Liver (tissue), 9 donors: Measurements from ENCODE around the gene ACOT7. TPM values are rescaled to one million over a fixed set of nuclear protein-coding genes. Genes with fewer than 3 reads are reported as not detected.

ENCODE experiments used
- DNase-seq: peaks from one replicate; pipeline ENCODE4 v3.0.0-alpha.2; 2017; ENCODE audit warnings: low spot score
- H3K27ac ChIP-seq, 2 donors: one replicate each; pipeline ENCODE4 v1.7.0; 2013; ENCODE audit warnings: inconsistent platforms in 2 of 2, low read length in 2 of 2, control low read depth in 1 of 2, low read depth in 1 of 2, mild to moderate bottlenecking in 1 of 2
- H3K27me3 ChIP-seq, 4 donors: one replicate each; pipeline versions ENCODE4 v1.6.1 to v1.7.0; 2013; ENCODE audit warnings: low read length in 3 of 4, inconsistent platforms in 1 of 4, mild to moderate bottlenecking in 1 of 4, moderate library complexity in 1 of 4; ENCODE audit not compliant: control insufficient read depth in 4 of 4, insufficient read depth in 4 of 4
- H3K36me3 ChIP-seq, 4 donors: one replicate each; pipeline versions ENCODE4 v1.6.1 to v1.7.0; 2013; ENCODE audit warnings: low read length in 3 of 4, mild to moderate bottlenecking in 3 of 4, low read depth in 1 of 4, moderate library complexity in 1 of 4; ENCODE audit not compliant: control insufficient read depth in 4 of 4, insufficient read depth in 3 of 4
- H3K4me1 ChIP-seq, 4 donors: one replicate each; pipeline versions ENCODE4 v1.6.1 to v1.7.0; 2013; ENCODE audit warnings: low read length in 3 of 4, mild to moderate bottlenecking in 3 of 4, moderate library complexity in 1 of 4; ENCODE audit not compliant: control insufficient read depth in 4 of 4, insufficient read depth in 4 of 4
- H3K4me3 ChIP-seq, 3 donors: one replicate each; pipeline versions ENCODE4 v1.6.1 to v1.7.0; 2013; ENCODE audit warnings: low read length in 3 of 3, control low read depth in 1 of 3, low read depth in 1 of 3, mild to moderate bottlenecking in 1 of 3
- H3K9ac ChIP-seq, 2 donors: one replicate each; pipeline ENCODE4 v1.7.0; 2013; ENCODE audit warnings: low read length in 2 of 2, mild to moderate bottlenecking in 2 of 2, moderate library complexity in 2 of 2, control low read depth in 1 of 2, low read depth in 1 of 2
- H3K9me3 ChIP-seq, 4 donors: one replicate each; pipeline versions ENCODE4 v1.6.1 to v1.7.0; 2013; ENCODE audit warnings: low read length in 3 of 4; ENCODE audit not compliant: control insufficient read depth in 4 of 4
- EGR1 ChIP-seq, 2 donors: IDR thresholded peaks; 2 replicates each; pipeline ENCODE4 v1.6.1; 2016 to 2018; ENCODE audit warnings: antibody characterized with exemption in 2 of 2, low read depth in 2 of 2
- FOXA1 ChIP-seq: IDR thresholded peaks from 2 replicates; pipeline ENCODE4 v1.6.1; 2016; ENCODE audit warnings: antibody characterized with exemption
- FOXA2 ChIP-seq: IDR thresholded peaks from 2 replicates; pipeline ENCODE4 v1.6.1; 2016; ENCODE audit warnings: antibody characterized with exemption
- HNF4A ChIP-seq, 2 donors: conservative IDR thresholded peaks; 2 replicates each; pipeline ENCODE4 v1.6.1; 2016; ENCODE audit warnings: antibody characterized with exemption in 2 of 2, mild to moderate bottlenecking in 2 of 2
- HNF4G ChIP-seq: IDR thresholded peaks from 2 replicates; pipeline ENCODE4 v1.6.1; 2016; ENCODE audit warnings: antibody characterized with exemption
- NR2F2 ChIP-seq: IDR thresholded peaks from 2 replicates; pipeline ENCODE4 v1.6.1; 2016; ENCODE audit warnings: antibody characterized with exemption
- RAD21 ChIP-seq, 2 donors: IDR thresholded peaks; 2 replicates each; pipeline ENCODE4 v1.6.1; 2016; ENCODE audit warnings: antibody characterized with exemption in 2 of 2, mild to moderate bottlenecking in 2 of 2
- RXRA ChIP-seq, 2 donors: IDR thresholded peaks; 2 replicates each; pipeline ENCODE4 v1.6.1; 2017 to 2018; ENCODE audit warnings: antibody characterized with exemption in 2 of 2, mild to moderate bottlenecking in 1 of 2
- SP1 ChIP-seq: IDR thresholded peaks from 2 replicates; pipeline ENCODE4 v1.6.1; 2018; ENCODE audit warnings: antibody characterized with exemption, mild to moderate bottlenecking
- TAF1 ChIP-seq: conservative IDR thresholded peaks from 2 replicates; pipeline ENCODE4 v1.6.1; 2016; ENCODE audit warnings: antibody characterized with exemption, mild to moderate bottlenecking
- YY1 ChIP-seq: IDR thresholded peaks from 2 replicates; pipeline ENCODE4 v1.6.1; 2016; ENCODE audit warnings: antibody characterized with exemption, mild to moderate bottlenecking
- WGBS: extraction: QIAGEN DNeasy Blood & Tissue Kit; methylation state at CpG from one replicate; pipeline ENCODE4 v1.1.7; 2013; 5-methylcytosine and 5-hydroxymethylcytosine counted together
- polyA plus RNA-seq, 2 donors: library from polyadenylated mRNA; stranded (reverse) in 1 of 2; unstranded in 1 of 2; fragments of 200-250 nt in 1 of 2; fragments of >200 nt in 1 of 2; fragmentation: Nextera tagmentation in 1 of 2; extraction: Ambion mirVana in 1 of 2; gene quantifications; one replicate each; pipeline versions ENCODE4 v1.2.1 to v1.2.3, GENCODE V29; 2013 to 2015
- total RNA-seq, 2 donors: library from RNA; depleted of rRNA; stranded (reverse); fragments of >200 nt; gene quantifications; one replicate each; pipeline ENCODE4 v1.2.3, GENCODE V29; 2014
- TF ChIP-seq, protein P1 (sequence below): IDR thresholded peaks from 2 replicates; pipeline ENCODE4 v1.6.1; 2016; ENCODE audit warnings: antibody characterized with exemption, mild to moderate bottlenecking
- TF ChIP-seq, protein P2 (sequence below): fragments of 150-350 bp; IDR thresholded peaks from 2 replicates; pipeline ENCODE4 v1.5.1; 2017; ENCODE audit warnings: improper control_type of control experiment, low read depth, low read length; ENCODE audit not compliant: missing input control
- TF ChIP-seq, protein P3 (sequence below): IDR thresholded peaks from 2 replicates; pipeline ENCODE4 v1.6.1; 2016; ENCODE audit warnings: antibody characterized with exemption
- TF ChIP-seq, protein P4 (sequence below): IDR thresholded peaks from 2 replicates; pipeline ENCODE4 v1.6.1; 2016; ENCODE audit warnings: antibody characterized with exemption
- TF ChIP-seq, protein P5 (sequence below): IDR thresholded peaks from 2 replicates; pipeline ENCODE4 v1.6.1; 2016; ENCODE audit warnings: antibody characterized with exemption
- donor health status: healthy.
- donor health status: healthy.
- donor health status: healthy.
- donor health status: healthy.
- donor health status: healthy.

Gene ACOT7
- total and polyA plus RNA-seq, 4 donors, result 8.7 to 14.4 (median 10.4) TPM

DNA sequence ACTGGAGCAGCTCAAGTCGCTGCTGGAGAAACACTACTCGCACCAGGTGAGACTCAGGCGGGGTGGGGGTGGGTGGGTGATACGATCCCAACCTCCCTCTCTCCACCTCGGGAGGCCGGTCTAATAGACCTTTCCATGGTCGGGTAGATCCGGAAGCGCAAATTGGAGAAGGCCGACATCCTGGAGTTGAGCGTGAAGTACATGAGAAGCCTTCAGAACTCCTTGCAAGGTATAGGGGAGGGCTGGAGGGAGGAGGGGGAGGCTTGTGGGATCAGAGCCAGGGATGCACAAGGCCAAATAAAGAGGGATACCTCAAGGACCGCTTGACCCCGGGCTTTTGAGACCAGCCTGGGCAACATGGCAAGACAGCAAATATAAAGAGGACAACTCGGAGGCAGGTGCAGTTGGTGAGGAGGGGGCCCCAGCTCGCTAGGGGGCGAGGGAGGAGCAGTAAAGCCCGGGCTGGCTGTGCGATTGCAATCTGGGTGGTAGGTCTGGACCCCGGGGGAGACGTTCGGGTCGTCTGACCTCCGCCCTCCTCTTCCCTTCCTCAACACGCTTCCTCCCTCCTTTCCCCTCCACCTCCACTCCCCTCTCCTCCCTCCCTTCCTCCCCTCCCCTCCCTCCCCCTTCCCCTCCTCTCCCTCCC lies 149.0 kb downstream of the ACOT7 start:
- Histone ChIP-seq H3K27me3 (peaks cover 6 to 14% (median 9%) of the 10 kb centered on the region in 4 donors), H3K36me3 (no peaks in the 10 kb centered on the region), H3K9me3 (no peaks in the 10 kb centered on the region), H3K27ac (no peak overlapping the region), H3K9ac (no peak overlapping the region), H3K4me3 (no peak overlapping the region), H3K4me1 (peaks cover 0 to 26% (median 10%) of the 10 kb centered on the region in 4 donors)
- no peak for DNase-seq
- 6% methylated on average over 24 of the region's 24 CpGs for WGBS
- TF ChIP-seq, protein P1, sequence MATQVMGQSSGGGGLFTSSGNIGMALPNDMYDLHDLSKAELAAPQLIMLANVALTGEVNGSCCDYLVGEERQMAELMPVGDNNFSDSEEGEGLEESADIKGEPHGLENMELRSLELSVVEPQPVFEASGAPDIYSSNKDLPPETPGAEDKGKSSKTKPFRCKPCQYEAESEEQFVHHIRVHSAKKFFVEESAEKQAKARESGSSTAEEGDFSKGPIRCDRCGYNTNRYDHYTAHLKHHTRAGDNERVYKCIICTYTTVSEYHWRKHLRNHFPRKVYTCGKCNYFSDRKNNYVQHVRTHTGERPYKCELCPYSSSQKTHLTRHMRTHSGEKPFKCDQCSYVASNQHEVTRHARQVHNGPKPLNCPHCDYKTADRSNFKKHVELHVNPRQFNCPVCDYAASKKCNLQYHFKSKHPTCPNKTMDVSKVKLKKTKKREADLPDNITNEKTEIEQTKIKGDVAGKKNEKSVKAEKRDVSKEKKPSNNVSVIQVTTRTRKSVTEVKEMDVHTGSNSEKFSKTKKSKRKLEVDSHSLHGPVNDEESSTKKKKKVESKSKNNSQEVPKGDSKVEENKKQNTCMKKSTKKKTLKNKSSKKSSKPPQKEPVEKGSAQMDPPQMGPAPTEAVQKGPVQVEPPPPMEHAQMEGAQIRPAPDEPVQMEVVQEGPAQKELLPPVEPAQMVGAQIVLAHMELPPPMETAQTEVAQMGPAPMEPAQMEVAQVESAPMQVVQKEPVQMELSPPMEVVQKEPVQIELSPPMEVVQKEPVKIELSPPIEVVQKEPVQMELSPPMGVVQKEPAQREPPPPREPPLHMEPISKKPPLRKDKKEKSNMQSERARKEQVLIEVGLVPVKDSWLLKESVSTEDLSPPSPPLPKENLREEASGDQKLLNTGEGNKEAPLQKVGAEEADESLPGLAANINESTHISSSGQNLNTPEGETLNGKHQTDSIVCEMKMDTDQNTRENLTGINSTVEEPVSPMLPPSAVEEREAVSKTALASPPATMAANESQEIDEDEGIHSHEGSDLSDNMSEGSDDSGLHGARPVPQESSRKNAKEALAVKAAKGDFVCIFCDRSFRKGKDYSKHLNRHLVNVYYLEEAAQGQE, result no peak
- TF ChIP-seq YY1, result no peak
- TF ChIP-seq SP1, result no peak
- no peak for TF ChIP-seq RXRA (IDR thresholded peaks at IDR 0.05)
- TF ChIP-seq HNF4G, result no peak
- no peak for TF ChIP-seq FOXA2
- no peak for TF ChIP-seq EGR1 (IDR thresholded peaks at IDR 0.05; ENCODE audit: low read depth in 2 of 2)
- TF ChIP-seq, protein P2, sequence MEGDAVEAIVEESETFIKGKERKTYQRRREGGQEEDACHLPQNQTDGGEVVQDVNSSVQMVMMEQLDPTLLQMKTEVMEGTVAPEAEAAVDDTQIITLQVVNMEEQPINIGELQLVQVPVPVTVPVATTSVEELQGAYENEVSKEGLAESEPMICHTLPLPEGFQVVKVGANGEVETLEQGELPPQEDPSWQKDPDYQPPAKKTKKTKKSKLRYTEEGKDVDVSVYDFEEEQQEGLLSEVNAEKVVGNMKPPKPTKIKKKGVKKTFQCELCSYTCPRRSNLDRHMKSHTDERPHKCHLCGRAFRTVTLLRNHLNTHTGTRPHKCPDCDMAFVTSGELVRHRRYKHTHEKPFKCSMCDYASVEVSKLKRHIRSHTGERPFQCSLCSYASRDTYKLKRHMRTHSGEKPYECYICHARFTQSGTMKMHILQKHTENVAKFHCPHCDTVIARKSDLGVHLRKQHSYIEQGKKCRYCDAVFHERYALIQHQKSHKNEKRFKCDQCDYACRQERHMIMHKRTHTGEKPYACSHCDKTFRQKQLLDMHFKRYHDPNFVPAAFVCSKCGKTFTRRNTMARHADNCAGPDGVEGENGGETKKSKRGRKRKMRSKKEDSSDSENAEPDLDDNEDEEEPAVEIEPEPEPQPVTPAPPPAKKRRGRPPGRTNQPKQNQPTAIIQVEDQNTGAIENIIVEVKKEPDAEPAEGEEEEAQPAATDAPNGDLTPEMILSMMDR, result no peak
- no peak for TF ChIP-seq RAD21 (IDR thresholded peaks at IDR 0.05)
- no peak for TF ChIP-seq HNF4A (conservative IDR thresholded peaks at IDR 0.05)
- no peak for TF ChIP-seq TAF1

DNA sequence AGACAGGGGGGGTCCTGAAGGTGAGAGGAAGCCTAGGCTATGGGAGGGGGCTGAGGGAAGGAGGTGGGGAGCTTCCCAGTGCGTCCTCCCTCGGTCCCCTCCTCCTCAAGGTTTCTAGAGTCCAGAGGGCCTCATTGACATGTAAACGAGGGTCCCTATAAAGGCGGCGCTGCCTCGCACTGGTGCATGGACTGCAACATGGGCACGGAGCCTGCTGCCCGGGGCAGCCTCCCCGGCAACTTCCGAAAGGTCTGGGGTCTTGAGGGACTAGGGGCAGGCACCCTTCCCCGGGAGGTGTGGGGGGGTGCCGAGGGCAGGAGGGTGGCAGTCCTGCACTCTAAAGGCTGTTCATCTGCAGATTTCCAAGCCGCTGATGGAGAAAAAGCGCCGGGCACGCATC lies 149.6 kb downstream of the ACOT7 start, which contains the start of gene HES3:
TSS of gene HES3 (plus strand) at position 187 of the 400 bp plus-strand sequence. CDS start at position 374, 187 bp downstream.
- TF ChIP-seq YY1, result no peak
- TF ChIP-seq FOXA1, result no peak
- no peak for TF ChIP-seq HNF4A (conservative IDR thresholded peaks at IDR 0.05)
- TF ChIP-seq FOXA2, result no peak
- TF ChIP-seq, protein P3, sequence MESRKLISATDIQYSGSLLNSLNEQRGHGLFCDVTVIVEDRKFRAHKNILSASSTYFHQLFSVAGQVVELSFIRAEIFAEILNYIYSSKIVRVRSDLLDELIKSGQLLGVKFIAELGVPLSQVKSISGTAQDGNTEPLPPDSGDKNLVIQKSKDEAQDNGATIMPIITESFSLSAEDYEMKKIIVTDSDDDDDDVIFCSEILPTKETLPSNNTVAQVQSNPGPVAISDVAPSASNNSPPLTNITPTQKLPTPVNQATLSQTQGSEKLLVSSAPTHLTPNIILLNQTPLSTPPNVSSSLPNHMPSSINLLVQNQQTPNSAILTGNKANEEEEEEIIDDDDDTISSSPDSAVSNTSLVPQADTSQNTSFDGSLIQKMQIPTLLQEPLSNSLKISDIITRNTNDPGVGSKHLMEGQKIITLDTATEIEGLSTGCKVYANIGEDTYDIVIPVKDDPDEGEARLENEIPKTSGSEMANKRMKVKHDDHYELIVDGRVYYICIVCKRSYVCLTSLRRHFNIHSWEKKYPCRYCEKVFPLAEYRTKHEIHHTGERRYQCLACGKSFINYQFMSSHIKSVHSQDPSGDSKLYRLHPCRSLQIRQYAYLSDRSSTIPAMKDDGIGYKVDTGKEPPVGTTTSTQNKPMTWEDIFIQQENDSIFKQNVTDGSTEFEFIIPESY, result no peak
- no peak for TF ChIP-seq NR2F2
- TF ChIP-seq, protein P4, sequence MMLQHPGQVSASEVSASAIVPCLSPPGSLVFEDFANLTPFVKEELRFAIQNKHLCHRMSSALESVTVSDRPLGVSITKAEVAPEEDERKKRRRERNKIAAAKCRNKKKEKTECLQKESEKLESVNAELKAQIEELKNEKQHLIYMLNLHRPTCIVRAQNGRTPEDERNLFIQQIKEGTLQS, result no peak
- no peak for TF ChIP-seq EGR1 (IDR thresholded peaks at IDR 0.05; ENCODE audit: low read depth in 2 of 2)
- TF ChIP-seq RAD21 (IDR thresholded peaks at IDR 0.05), result no peak
- TF ChIP-seq, protein P5, sequence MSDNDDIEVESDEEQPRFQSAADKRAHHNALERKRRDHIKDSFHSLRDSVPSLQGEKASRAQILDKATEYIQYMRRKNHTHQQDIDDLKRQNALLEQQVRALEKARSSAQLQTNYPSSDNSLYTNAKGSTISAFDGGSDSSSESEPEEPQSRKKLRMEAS, result no peak
- no peak for TF ChIP-seq HNF4G
- no peak for TF ChIP-seq SP1
- H3K4me1 ChIP-seq, result peaks cover 0 to 22% (median 10%) of the 10 kb centered on the region in 4 donors
- DNase-seq, result no peak
- H3K27ac ChIP-seq, result no peak within 1 kb of the TSS
- H3K36me3 ChIP-seq, result no peaks in the 10 kb centered on the region
- peaks cover 6 to 14% (median 9%) of the 10 kb centered on the region in 4 donors for H3K27me3 ChIP-seq
- H3K9ac ChIP-seq, result no peak within 1 kb of the TSS
- no peak within 1 kb of the TSS for H3K4me3 ChIP-seq
- WGBS, result 9% methylated on average over 16 of the region's 16 CpGs
- no peaks in the 10 kb centered on the region for H3K9me3 ChIP-seq
